Uterus (tissue), 2 donors: ENCODE measurements around the gene PRSS21.

Experiments
- POLR2A ChIP-seq, 2 donors: fragments of 450-650 bp; IDR thresholded peaks; one replicate each; pipeline ENCODE4 v1.6.1; 2016; ENCODE audit warnings: antibody characterized with exemption in 2 of 2, mild to moderate bottlenecking in 1 of 2, moderate library complexity in 1 of 2
- TF ChIP-seq, protein P1 (sequence below), 4 experiments: fragments of 200-600 bp in 2 of 4; fragments of 450-650 bp in 2 of 4; sonication (generic) in 2 of 4; IDR thresholded peaks; one replicate each; pipeline ENCODE4 v1.5.1; 2016 to 2019; ENCODE audit warnings: antibody characterized with exemption in 4 of 4, mild to moderate bottlenecking in 2 of 4, moderate library complexity in 1 of 4

DNA sequence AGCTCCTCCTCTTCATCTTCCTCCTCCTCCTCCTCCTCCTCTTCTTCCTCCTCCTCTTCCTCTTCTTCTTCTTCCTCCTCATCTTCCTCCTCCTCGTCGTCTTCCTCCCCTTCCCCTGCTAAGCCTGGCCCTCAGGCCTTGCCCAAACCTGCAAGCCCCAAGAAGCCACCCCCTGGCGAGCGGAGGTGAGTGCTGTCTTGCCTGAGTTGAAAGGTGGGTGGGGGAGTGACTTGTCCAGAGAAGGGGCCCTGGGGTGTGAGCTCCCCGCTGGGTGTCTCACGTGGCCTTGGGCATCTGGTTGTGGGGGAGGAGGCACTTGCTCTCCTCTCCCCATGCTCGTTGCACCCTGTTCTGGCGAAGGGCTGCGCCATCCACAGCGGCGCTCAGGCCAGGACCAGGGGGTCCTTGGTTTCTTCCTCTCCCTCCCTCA is 47.9 kb upstream of the PRSS21 start:
- TF ChIP-seq POLR2A (IDR thresholded peaks at IDR 0.05) = no peak
- TF ChIP-seq, protein P1, sequence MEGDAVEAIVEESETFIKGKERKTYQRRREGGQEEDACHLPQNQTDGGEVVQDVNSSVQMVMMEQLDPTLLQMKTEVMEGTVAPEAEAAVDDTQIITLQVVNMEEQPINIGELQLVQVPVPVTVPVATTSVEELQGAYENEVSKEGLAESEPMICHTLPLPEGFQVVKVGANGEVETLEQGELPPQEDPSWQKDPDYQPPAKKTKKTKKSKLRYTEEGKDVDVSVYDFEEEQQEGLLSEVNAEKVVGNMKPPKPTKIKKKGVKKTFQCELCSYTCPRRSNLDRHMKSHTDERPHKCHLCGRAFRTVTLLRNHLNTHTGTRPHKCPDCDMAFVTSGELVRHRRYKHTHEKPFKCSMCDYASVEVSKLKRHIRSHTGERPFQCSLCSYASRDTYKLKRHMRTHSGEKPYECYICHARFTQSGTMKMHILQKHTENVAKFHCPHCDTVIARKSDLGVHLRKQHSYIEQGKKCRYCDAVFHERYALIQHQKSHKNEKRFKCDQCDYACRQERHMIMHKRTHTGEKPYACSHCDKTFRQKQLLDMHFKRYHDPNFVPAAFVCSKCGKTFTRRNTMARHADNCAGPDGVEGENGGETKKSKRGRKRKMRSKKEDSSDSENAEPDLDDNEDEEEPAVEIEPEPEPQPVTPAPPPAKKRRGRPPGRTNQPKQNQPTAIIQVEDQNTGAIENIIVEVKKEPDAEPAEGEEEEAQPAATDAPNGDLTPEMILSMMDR (IDR thresholded peaks at IDR 0.05) = no peak
